H9 (cell line): ENCODE results near the gene TBC1D22A. TPM values are rescaled to one million over a fixed set of nuclear protein-coding genes. Genes with fewer than 3 reads are reported as not detected.

ENCODE experiments used
- DNase-seq: peaks from one replicate; pipeline ENCODE4 v3.0.0-alpha.2; 2017
- H2AFZ ChIP-seq: one replicate; pipeline ENCODE4 v1.6.1; 2013; ENCODE audit warnings: mild to moderate bottlenecking, low read length, control low read depth, moderate library complexity
- H2AK5ac ChIP-seq: 2 replicates; pipeline ENCODE4 v1.6.1; 2013; ENCODE audit warnings: low read length, control low read depth, mixed read lengths; ENCODE audit not compliant: insufficient read length
- H2BK120ac ChIP-seq: one replicate; pipeline ENCODE4 v1.6.1; 2013; ENCODE audit warnings: low read depth, mild to moderate bottlenecking, low read length, control low read depth, inconsistent platforms; ENCODE audit not compliant: poor library complexity, severe bottlenecking
- H2BK12ac ChIP-seq: 2 replicates; pipeline ENCODE4 v1.6.1; 2013; ENCODE audit warnings: low read length, control low read depth, mixed read lengths, low read depth; ENCODE audit not compliant: insufficient read length
- H2BK15ac ChIP-seq: 2 replicates; pipeline ENCODE4 v1.6.1; 2013; ENCODE audit warnings: low read depth, low read length, control low read depth
- H2BK20ac ChIP-seq: one replicate; pipeline ENCODE4 v1.6.1; 2013; ENCODE audit warnings: low read depth, mild to moderate bottlenecking, low read length, control low read depth, inconsistent platforms; ENCODE audit not compliant: poor library complexity, severe bottlenecking
- H2BK5ac ChIP-seq: 2 replicates; pipeline ENCODE4 v1.6.1; 2013; ENCODE audit warnings: low read length, control low read depth, mixed read lengths; ENCODE audit not compliant: insufficient read length
- H3K14ac ChIP-seq: 2 replicates; pipeline ENCODE4 v1.6.1; 2013; ENCODE audit warnings: low read length, control low read depth; ENCODE audit not compliant: insufficient read depth
- H3K18ac ChIP-seq: 2 replicates; pipeline ENCODE4 v1.6.1; 2013; ENCODE audit warnings: low read depth, mild to moderate bottlenecking, mixed read lengths, low read length, control low read depth; ENCODE audit not compliant: insufficient read length
- H3K23ac ChIP-seq: 2 replicates; pipeline ENCODE4 v1.6.1; 2013; ENCODE audit warnings: low read length, control low read depth, mixed read lengths, low read depth; ENCODE audit not compliant: insufficient read length
- H3K23me2 ChIP-seq: 2 replicates; pipeline ENCODE4 v1.6.1; 2013; ENCODE audit warnings: low read depth, mild to moderate bottlenecking, mixed read lengths, low read length, control low read depth; ENCODE audit not compliant: insufficient read length, poor library complexity, severe bottlenecking
- H3K27ac ChIP-seq: 2 replicates; pipeline ENCODE4 v1.5.1; 2013; ENCODE audit warnings: low read length, control low read depth, mixed read lengths, low read depth; ENCODE audit not compliant: insufficient read length
- H3K27me3 ChIP-seq: 2 replicates; pipeline ENCODE4 v1.6.1; 2013; ENCODE audit warnings: low read length, control low read depth, inconsistent platforms; ENCODE audit not compliant: insufficient read depth
- H3K4ac ChIP-seq: 2 replicates; pipeline ENCODE4 v1.6.1; 2013; ENCODE audit warnings: low read depth, mild to moderate bottlenecking, control low read depth, inconsistent platforms, low read length, moderate library complexity
- H3K4me1 ChIP-seq: 2 replicates; pipeline ENCODE4 v1.6.1; 2013; ENCODE audit warnings: low read length, control low read depth, inconsistent platforms; ENCODE audit not compliant: insufficient read depth
- H3K4me2 ChIP-seq: 2 replicates; pipeline ENCODE4 v1.6.1; 2013; ENCODE audit warnings: low read length, control low read depth, mixed read lengths; ENCODE audit not compliant: insufficient read length, insufficient read depth
- H3K56ac ChIP-seq: 2 replicates; pipeline ENCODE4 v1.6.1; 2013; ENCODE audit warnings: low read depth, mild to moderate bottlenecking, mixed read lengths, low read length, control low read depth; ENCODE audit not compliant: insufficient read length
- H3K79me1 ChIP-seq: 2 replicates; pipeline ENCODE4 v1.6.1; 2013; ENCODE audit warnings: low read depth, mild to moderate bottlenecking, moderate library complexity, low read length, control low read depth, inconsistent platforms; ENCODE audit not compliant: insufficient read depth, poor library complexity, severe bottlenecking
- H3K79me2 ChIP-seq: 2 replicates; pipeline ENCODE4 v1.6.1; 2013; ENCODE audit warnings: low read length, control low read depth, inconsistent platforms; ENCODE audit not compliant: insufficient read depth
- H3K9ac ChIP-seq: 2 replicates; pipeline ENCODE4 v1.6.1; 2013; ENCODE audit warnings: low read length, control low read depth, mixed read lengths; ENCODE audit not compliant: insufficient read length; ENCODE audit errors: extremely low read depth
- H3K9me3 ChIP-seq: one replicate; pipeline ENCODE4 v1.6.1; 2013; ENCODE audit warnings: low read depth, low read length, inconsistent platforms; ENCODE audit not compliant: control insufficient read depth
- H3T11ph ChIP-seq: one replicate; pipeline ENCODE4 v1.6.1; 2013; ENCODE audit warnings: mild to moderate bottlenecking, low read length, control low read depth, inconsistent platforms
- H4K20me1 ChIP-seq: one replicate; pipeline ENCODE4 v1.6.1; 2013; ENCODE audit not compliant: control insufficient read depth, insufficient read length, insufficient read depth
- H4K5ac ChIP-seq: 2 replicates; pipeline ENCODE4 v1.6.1; 2013; ENCODE audit warnings: low read depth, mild to moderate bottlenecking, mixed read lengths, low read length, control low read depth; ENCODE audit not compliant: insufficient read length
- H4K8ac ChIP-seq: replicated peaks from 2 replicates; pipeline ENCODE4 v1.6.1; 2013; ENCODE audit warnings: low read length, control low read depth, mixed read lengths, low read depth; ENCODE audit not compliant: insufficient read length
- H4K91ac ChIP-seq: 2 replicates; pipeline ENCODE4 v1.6.1; 2013; ENCODE audit warnings: low read depth, mild to moderate bottlenecking, moderate library complexity, mixed read lengths, low read length, control low read depth; ENCODE audit not compliant: insufficient read length
- H3K27ac Mint-ChIP-seq, 3 experiments: 2 replicates in 2 of 3; 3 replicates in 1 of 3; pipeline ENCODE4 v1.8.0; 2020 to 2021; ENCODE audit warnings: mixed read lengths in 3 of 3, mild to moderate bottlenecking in 1 of 3, moderate library complexity in 1 of 3
- H3K27me3 Mint-ChIP-seq: 2 replicates; pipeline ENCODE4 v1.8.0; 2021; ENCODE audit warnings: low read depth, mild to moderate bottlenecking, moderate library complexity, mixed read lengths
- H3K36me3 Mint-ChIP-seq, 3 experiments: 2 replicates in 2 of 3; 3 replicates in 1 of 3; pipeline ENCODE4 v1.8.0; 2020 to 2021; ENCODE audit warnings: low read depth in 3 of 3, mixed read lengths in 3 of 3; ENCODE audit not compliant: insufficient read depth in 1 of 3
- H3K4me1 Mint-ChIP-seq, 2 experiments: 2 replicates each; pipeline ENCODE4 v1.8.0; 2020; ENCODE audit warnings: mixed read lengths in 2 of 2
- H3K4me3 Mint-ChIP-seq, 2 experiments: 2 replicates in 1 of 2; 3 replicates in 1 of 2; pipeline ENCODE4 v1.8.0; 2020 to 2021; ENCODE audit warnings: mild to moderate bottlenecking in 2 of 2, mixed read lengths in 2 of 2, moderate library complexity in 1 of 2
- H3K9me3 Mint-ChIP-seq, 2 experiments: 2 replicates in 1 of 2; 3 replicates in 1 of 2; pipeline ENCODE4 v1.8.0; 2020; ENCODE audit warnings: mild to moderate bottlenecking in 2 of 2, mixed read lengths in 2 of 2, moderate library complexity in 1 of 2
- CTCF ChIP-seq: fragments of 200-600 bp; sonication (generic); conservative IDR thresholded peaks from 3 replicates; pipeline ENCODE4 v1.8.0; 2021; ENCODE audit warnings: antibody characterized with exemption, mild to moderate bottlenecking
- WGBS: extraction: QIAGEN DNeasy Blood & Tissue Kit; methylation state at CpG from one replicate; pipeline ENCODE4 v1.1.7; 2013; ENCODE audit warnings: missing lambda C conversion rate, low lambda C conversion rate, mixed read lengths; ENCODE audit not compliant: insufficient read length; ENCODE audit errors: extremely low coverage; 5-methylcytosine and 5-hydroxymethylcytosine counted together
- total RNA-seq: library from RNA; stranded (reverse); gene quantifications from 2 replicates; pipeline ENCODE4 v1.2.1, GENCODE V29; 2021

TBC1D22A gene
- total RNA-seq, 1 experiment from 2014 or later: 20.8 TPM

DNA sequence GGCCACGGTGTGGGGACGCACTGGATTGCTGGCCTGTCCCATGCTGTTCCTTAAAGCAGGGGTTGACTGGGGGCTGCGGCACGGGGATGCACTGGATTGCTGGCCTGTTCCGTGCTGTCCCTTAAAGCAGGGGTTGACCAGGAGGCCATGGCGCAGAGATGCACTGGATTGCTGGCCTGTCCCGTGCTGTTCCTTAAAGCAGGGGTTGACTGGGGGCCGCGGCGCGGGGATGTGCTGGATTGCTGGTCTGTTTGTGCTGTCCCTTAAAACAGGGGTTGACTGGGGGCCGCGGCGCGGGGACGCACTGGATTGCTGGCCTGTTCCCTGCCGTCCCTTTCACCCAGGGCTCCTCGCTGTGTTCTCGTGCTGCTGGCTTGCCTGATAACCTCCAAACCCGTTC, 383.4 kb downstream of the TBC1D22A start:
- no peaks in the 10 kb centered on the region for H3K27me3 ChIP-seq
- H4K8ac ChIP-seq: no peak overlapping the region
- no peak overlapping the region for H2BK120ac ChIP-seq
- H4K20me1 ChIP-seq: no peaks in the 10 kb centered on the region
- peak overlapping the region; percentile 13 to 89 (median 67); a peak in 4 of 7 replicates for H3K27ac Mint-ChIP-seq
- no CpG with 5 or more reads among the region's 20 CpGs for WGBS
- H3K18ac ChIP-seq: no peak overlapping the region
- peaks cover 1% of the 10 kb centered on the region; the same call in 1 of the 2 replicates for H3K27me3 Mint-ChIP-seq
- no peak overlapping the region for H3K27ac ChIP-seq
- DNase-seq: no peak
- peaks cover 0 to 2% of the 10 kb centered on the region in 2 experiments; a peak in 1 of 4 replicates for H3K4me1 Mint-ChIP-seq
- H4K5ac ChIP-seq: no peak overlapping the region
- no peak overlapping the region for H3K4me2 ChIP-seq
- no peak overlapping the region for H2AFZ ChIP-seq
- H3K4ac ChIP-seq: no peak overlapping the region
- H3K4me3 Mint-ChIP-seq: no peak overlapping the region
- no peak overlapping the region for H2BK15ac ChIP-seq
- H3K79me1 ChIP-seq: no peaks in the 10 kb centered on the region
- TF ChIP-seq CTCF: no peak
- H3K79me2 ChIP-seq: no peaks in the 10 kb centered on the region
- H3K9me3 ChIP-seq: no peaks in the 10 kb centered on the region
- H4K91ac ChIP-seq: no peak overlapping the region
- H3K36me3 Mint-ChIP-seq: no peaks in the 10 kb centered on the region
- no peak overlapping the region for H3K56ac ChIP-seq
- no peaks in the 10 kb centered on the region; a peak in 1 of 5 replicates for H3K9me3 Mint-ChIP-seq
- no peak overlapping the region for H3T11ph ChIP-seq
- H3K4me1 ChIP-seq: no peaks in the 10 kb centered on the region
- no peak overlapping the region for H2BK20ac ChIP-seq
- H2BK12ac ChIP-seq: no peak overlapping the region
- H3K23ac ChIP-seq: no peak overlapping the region
- no peak overlapping the region for H2BK5ac ChIP-seq
- H2AK5ac ChIP-seq: no peak overlapping the region
- no peak overlapping the region for H3K9ac ChIP-seq
- H3K23me2 ChIP-seq: no peaks in the 10 kb centered on the region
- no peak overlapping the region; the same call in 1 of the 2 replicates for H3K14ac ChIP-seq
